Spleen (tissue), 11 donors: ENCODE measurements around the gene GCSH. TPM values are rescaled to one million over a fixed set of nuclear protein-coding genes. Genes with fewer than 3 reads are reported as not detected.

ENCODE experiments used
- DNase-seq: peaks from one replicate; pipeline ENCODE4 v3.0.0-alpha.2; 2020
- H3K27ac ChIP-seq, 8 donors: fragments of 200-600 bp; sonication (generic) in 7 of 8; 1 replicate in 4 of 8; 2 replicates in 4 of 8; pipeline versions ENCODE4 v1.5.0 to v1.8.0; 2016 to 2021; ENCODE audit warnings: inconsistent platforms in 4 of 8, mild to moderate bottlenecking in 4 of 8, moderate library complexity in 1 of 8
- H3K27me3 ChIP-seq, 7 donors: fragments of 200-600 bp; sonication (generic) in 6 of 7; replicated peaks in 1 of 7; 1 replicate in 4 of 7; 2 replicates in 3 of 7; pipeline versions ENCODE4 v1.5.0 to v1.8.0; 2016 to 2021; ENCODE audit warnings: inconsistent platforms in 3 of 7, mild to moderate bottlenecking in 1 of 7
- H3K36me3 ChIP-seq, 6 donors: fragments of 200-600 bp; sonication (generic) in 5 of 6; 1 replicate in 4 of 6; 2 replicates in 2 of 6; pipeline versions ENCODE4 v1.5.0 to v1.8.0; 2016 to 2021; ENCODE audit warnings: inconsistent platforms in 2 of 6
- H3K4me1 ChIP-seq, 6 donors: fragments of 200-600 bp; sonication (generic) in 5 of 6; 1 replicate in 3 of 6; 2 replicates in 3 of 6; pipeline versions ENCODE4 v1.5.0 to v1.8.0; 2016 to 2021; ENCODE audit warnings: inconsistent platforms in 3 of 6
- H3K4me3 ChIP-seq, 8 donors: fragments of 200-600 bp; sonication (generic) in 7 of 8; 1 replicate in 4 of 8; 2 replicates in 4 of 8; pipeline versions ENCODE4 v1.5.0 to v1.8.0; 2016 to 2021; ENCODE audit warnings: inconsistent platforms in 4 of 8, mild to moderate bottlenecking in 4 of 8, moderate library complexity in 2 of 8
- H3K9me3 ChIP-seq, 8 donors: fragments of 200-600 bp; sonication (generic) in 7 of 8; 1 replicate in 4 of 8; 2 replicates in 4 of 8; pipeline versions ENCODE4 v1.5.0 to v1.8.0; 2016 to 2021; ENCODE audit warnings: inconsistent platforms in 4 of 8
- CTCF ChIP-seq, 11 experiments: fragments of 200-600 bp in 7 of 11; fragments of 450-650 bp in 4 of 11; sonication (generic) in 4 of 11; IDR thresholded peaks in 8 of 11; conservative IDR thresholded peaks in 3 of 11; 1 replicate in 7 of 11; 2 replicates in 4 of 11; pipeline versions ENCODE4 v1.4.0 to v1.8.0; 2016 to 2021; ENCODE audit warnings: antibody characterized with exemption in 11 of 11, inconsistent platforms in 4 of 11, mild to moderate bottlenecking in 1 of 11
- POLR2A ChIP-seq, 3 donors: fragments of 450-650 bp; IDR thresholded peaks; one replicate each; pipeline ENCODE4 v1.5.1; 2017; ENCODE audit warnings: antibody characterized with exemption in 3 of 3, mild to moderate bottlenecking in 1 of 3
- POLR2AphosphoS5 ChIP-seq, 3 donors: sonication (generic); formaldehyde crosslinking; IDR thresholded peaks; one replicate each; pipeline ENCODE4 v1.5.1; 2017; ENCODE audit warnings: antibody characterized with exemption in 3 of 3
- WGBS, 5 donors: extraction: QIAGEN DNeasy Blood & Tissue Kit in 3 of 5; methylation state at CpG; one replicate each; pipeline versions ENCODE4 v1.1.5 to v1.1.7; 2013 to 2018; 5-methylcytosine and 5-hydroxymethylcytosine counted together
- intact Hi-C: fragments of 100-400 bp; cut with DNase I; formaldehyde crosslinking; loops from one replicate; pipeline ENCODE4 v1.15.0; 2023; ENCODE audit warnings: low total_unique reads
- polyA plus RNA-seq, 3 donors: library from polyadenylated mRNA; stranded (reverse); fragments of 200-250 nt; gene quantifications; one replicate each; pipeline ENCODE4 v1.2.1, GENCODE V29; 2013
- total RNA-seq, 7 donors: library from RNA; depleted of rRNA in 3 of 7; stranded (reverse); fragments of >200 nt in 3 of 7; fragmentation: NEBNext Ultra II Directional in 4 of 7; extraction: Animal tissue kit (Norgen Biotek cat#: 25700) in 4 of 7; gene quantifications; one replicate each; pipeline versions ENCODE4 v1.1.0 to v1.2.1, GENCODE V29; 2016 to 2021
- donor health status: healthy with polysubstance abuse.
- donor health status: DM: no; HTN: no; CAD: no; lungs with moderate emphysema.
- donor health status: DM: no; HTN: no; CAD: no.
- donor health status: Bipolar disorder and iron deficiency.
- donor health status: healthy.
- donor health status: DM: no; HTN: no; CAD: no.
- donor health status: DM: yes; HTN: yes; CAD: no.

Gene GCSH
- total and polyA plus RNA-seq, 10 donors: 7.3 to 14.8 (median 7.7) TPM

DNA sequence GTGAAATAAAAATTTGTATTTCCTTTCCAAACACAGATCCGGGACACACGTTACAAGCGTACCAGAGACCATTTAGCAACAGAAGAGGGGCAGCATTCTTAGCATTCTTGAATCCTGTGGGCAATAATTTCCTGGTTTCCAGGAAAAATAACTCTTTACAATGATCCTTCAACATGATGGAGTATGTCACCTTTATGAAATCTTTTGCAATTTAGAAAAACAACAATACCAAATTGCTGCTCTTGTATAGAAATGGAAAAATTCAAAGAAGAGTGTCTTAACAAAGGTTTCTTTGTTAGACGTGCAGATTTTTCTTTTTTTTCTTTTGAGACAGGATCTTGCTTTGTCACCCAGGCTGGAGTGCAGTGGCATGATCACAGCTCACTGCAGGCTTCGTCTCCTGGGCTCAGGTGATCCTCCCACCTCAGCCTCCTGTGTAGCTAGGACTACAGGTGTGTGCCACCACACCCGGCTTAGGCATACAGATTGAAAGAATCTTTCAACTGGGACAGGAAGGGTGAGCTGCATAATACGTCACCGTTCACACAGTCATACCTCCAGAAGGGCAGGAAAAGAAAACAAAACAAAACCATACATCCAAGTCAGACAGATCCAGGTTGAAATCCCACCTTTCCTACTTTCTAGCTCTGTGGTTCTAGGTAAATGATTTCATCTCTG is 10.8 kb upstream of the GCSH start:
- WGBS, 5 donors: 61 to 71% (median 64%) methylated on average over 8 of the region's 8 CpGs
- Histone ChIP-seq H3K4me3 (no peak overlapping the region), H3K27ac (no peak overlapping the region), H3K27me3 (peaks cover 0 to 7% (median 0%) of the 10 kb centered on the region in 7 donors), H3K36me3 (no peaks in the 10 kb centered on the region), H3K4me1 (no peaks in the 10 kb centered on the region), H3K9me3 (no peaks in the 10 kb centered on the region)
- intact Hi-C loops: no loop called here
- TF ChIP-seq POLR2A (IDR thresholded peaks at IDR 0.05) (no peak), CTCF (IDR thresholded peaks at IDR 0.05 in 8 of 11, conservative IDR thresholded peaks at IDR 0.05 in 3 of 11) (no peak), POLR2AphosphoS5 (IDR thresholded peaks at IDR 0.05) (no peak)
- DNase-seq: peak; percentile 12

GRCh38 chr16:81105946-81106345 is 9.8 kb upstream of the GCSH start:
- Histone ChIP-seq H3K4me3 (no peak overlapping the region), H3K27ac (no peak overlapping the region), H3K9me3 (no peaks in the 10 kb centered on the region), H3K4me1 (no peaks in the 10 kb centered on the region), H3K27me3 (peaks cover 0 to 7% (median 0%) of the 10 kb centered on the region in 7 donors), H3K36me3 (no peaks in the 10 kb centered on the region)
- WGBS, 5 donors: 71 to 84% (median 79%) methylated on average over 1 of the region's 1 CpG
- intact Hi-C loops: no loop called here
- no peak for DNase-seq
- TF ChIP-seq POLR2AphosphoS5 (IDR thresholded peaks at IDR 0.05) (no peak), CTCF (IDR thresholded peaks at IDR 0.05 in 8 of 11, conservative IDR thresholded peaks at IDR 0.05 in 3 of 11) (no peak)

DNA sequence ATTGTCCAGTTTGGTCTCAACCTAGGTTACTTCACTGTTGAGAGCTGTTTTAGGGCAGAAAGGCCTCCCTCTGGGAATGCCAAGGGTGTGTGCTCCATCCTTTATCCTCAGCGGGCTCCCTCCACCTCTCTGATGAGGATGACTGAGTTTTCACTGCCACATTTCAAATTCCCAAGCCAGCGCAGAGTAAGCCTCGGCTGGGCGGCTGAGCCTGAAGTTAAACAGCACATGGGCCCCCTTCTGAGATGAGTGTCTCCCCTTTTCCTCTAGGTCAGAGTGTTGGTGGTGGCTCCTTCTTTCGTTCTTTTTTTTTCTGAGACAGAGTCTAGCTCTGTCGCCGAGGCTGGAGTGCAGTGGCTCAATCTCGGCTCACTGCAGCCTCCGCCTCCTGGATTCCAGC is 5.5 kb upstream of the GCSH start:
- Histone ChIP-seq H3K36me3 (no peaks in the 10 kb centered on the region), H3K27ac (no peak overlapping the region), H3K4me1 (peaks cover 0 to 7% (median 2%) of the 10 kb centered on the region in 6 donors), H3K9me3 (no peaks in the 10 kb centered on the region), H3K27me3 (peaks cover 0 to 6% (median 0%) of the 10 kb centered on the region in 7 donors), H3K4me3 (no peak overlapping the region)
- DNase-seq: no peak
- intact Hi-C loops: no loop called here
- TF ChIP-seq POLR2A (IDR thresholded peaks at IDR 0.05) (no peak), POLR2AphosphoS5 (IDR thresholded peaks at IDR 0.05) (no peak), CTCF (IDR thresholded peaks at IDR 0.05 in 8 of 11, conservative IDR thresholded peaks at IDR 0.05 in 3 of 11) (no peak)
- 88 to 96% (median 95%) methylated on average over 9 of the region's 9 CpGs for WGBS, 5 donors

- Histone ChIP-seq H3K27ac (no peak overlapping the region), H3K9me3 (no peaks in the 10 kb centered on the region), H3K4me3 (no peak overlapping the region), H3K36me3 (no peaks in the 10 kb centered on the region), H3K27me3 (peaks cover 0 to 6% (median 0%) of the 10 kb centered on the region in 7 donors), H3K4me1 (peaks cover 0 to 18% (median 4%) of the 10 kb centered on the region in 6 donors)
- intact Hi-C loops: no loop called here
- TF ChIP-seq CTCF (IDR thresholded peaks at IDR 0.05 in 8 of 11, conservative IDR thresholded peaks at IDR 0.05 in 3 of 11): no peak
- TF ChIP-seq POLR2AphosphoS5 (IDR thresholded peaks at IDR 0.05): no peak
- TF ChIP-seq POLR2A (IDR thresholded peaks at IDR 0.05): no peak
- DNase-seq: no peak
These were observed 3.8 kb upstream of the GCSH start for GRCh38 chr16:81099958-81100357.
